NCI-H510A treated with DMSO at 0.1 percent for 48 hours (cell line): ENCODE results near the gene NFIB.

Experiments
- DNase-seq: peaks from one replicate; lab custom pipeline; 2025; lab: John Stamatoyannopoulos, UW

NFIB gene

GRCh38 chr9:14313951-14314423 is at the start of gene NFIB:
TSS of gene NFIB (minus strand) at chr9:14314141. CDS start at chr9:14313511, 630 bp downstream.
- DNase-seq, result no peak

- no peak for DNase-seq
Observed at GRCh38 chr9:14362175-14362574, 48.2 kb upstream of the NFIB start.

GRCh38 chr9:14361074-14361473 is 47.1 kb upstream of the NFIB start:
- no peak for DNase-seq

GRCh38 chr9:14358523-14358922 is 44.6 kb upstream of the NFIB start:
- no peak for DNase-seq

- DNase-seq, result no peak
Observed at GRCh38 chr9:14356351-14357265, 42.7 kb upstream of the NFIB start.

- no peak for DNase-seq
Observed at GRCh38 chr9:14354201-14354600, 40.3 kb upstream of the NFIB start.

GRCh38 chr9:14353222-14354056 is 39.5 kb upstream of the NFIB start:
- DNase-seq, result peak; percentile 78

GRCh38 chr9:14352503-14352902 is 38.6 kb upstream of the NFIB start:
- peak; percentile 62 for DNase-seq

GRCh38 chr9:14351221-14351836 is 37.4 kb upstream of the NFIB start:
- no peak for DNase-seq

GRCh38 chr9:14350754-14351153 is 36.8 kb upstream of the NFIB start:
- DNase-seq, result no peak

GRCh38 chr9:14350349-14350728 is 36.4 kb upstream of the NFIB start:
- DNase-seq, result no peak

- no peak for DNase-seq
Observed at GRCh38 chr9:14349447-14350348, 35.8 kb upstream of the NFIB start.

- no peak for DNase-seq
Observed at GRCh38 chr9:14349146-14349446, 35.2 kb upstream of the NFIB start.

- no peak for DNase-seq
Observed at GRCh38 chr9:14348373-14349145, 34.6 kb upstream of the NFIB start.

GRCh38 chr9:14348123-14348372 is 34.1 kb upstream of the NFIB start:
- DNase-seq, result no peak

- no peak for DNase-seq
Observed at GRCh38 chr9:14347406-14348122, 33.6 kb upstream of the NFIB start.

- no peak for DNase-seq
Observed at GRCh38 chr9:14346811-14347405, 33.0 kb upstream of the NFIB start.

GRCh38 chr9:14346231-14346791 is 32.4 kb upstream of the NFIB start:
- DNase-seq, result no peak

- DNase-seq, result no peak
Observed at GRCh38 chr9:14345354-14346230, 31.7 kb upstream of the NFIB start.
